ENCODE measurements around the gene TEX9.
"Not testable (repeated sequence)": the region's sequence is repeated elsewhere in the genome, so short reads cannot be mapped to it uniquely, and the experiment has no call there.

The TEX9 gene

GRCh38 chr15:56365075-56365711 lies at the start of gene TEX9:
TEX9 (plus strand) TSS chr15:56365426; CDS start chr15:56365451, 25 bp downstream.
- DNase-seq, result peak; percentile 65

- DNase-seq, result not testable (repeated sequence)
Measured at GRCh38 chr15:56316561-56316960, 48.7 kb upstream of the TEX9 start.

GRCh38 chr15:56320316-56320715 lies 44.9 kb upstream of the TEX9 start:
- DNase-seq, result no peak

GRCh38 chr15:56320861-56321260 lies 44.4 kb upstream of the TEX9 start:
- DNase-seq, result no peak

GRCh38 chr15:56322444-56322843 lies 42.8 kb upstream of the TEX9 start:
- DNase-seq, result no peak

GRCh38 chr15:56323435-56323834 lies 41.8 kb upstream of the TEX9 start:
- no peak for DNase-seq

- no peak for DNase-seq
Measured at GRCh38 chr15:56325186-56325585, 40.0 kb upstream of the TEX9 start.

- no peak for DNase-seq
Measured at GRCh38 chr15:56327721-56328502, 37.3 kb upstream of the TEX9 start.

- no peak for DNase-seq
Measured at GRCh38 chr15:56337084-56337725, 28.0 kb upstream of the TEX9 start.

GRCh38 chr15:56339594-56339993 lies 25.6 kb upstream of the TEX9 start:
- DNase-seq, result no peak

- no peak for DNase-seq
Measured at GRCh38 chr15:56341201-56341600, 24.0 kb upstream of the TEX9 start.

- DNase-seq, result no peak
Measured at GRCh38 chr15:56342653-56343052, 22.6 kb upstream of the TEX9 start.

GRCh38 chr15:56343879-56344278 lies 21.3 kb upstream of the TEX9 start:
- no peak for DNase-seq

- no peak for DNase-seq
Measured at GRCh38 chr15:56344336-56344735, 20.9 kb upstream of the TEX9 start.

GRCh38 chr15:56346414-56346813 lies 18.8 kb upstream of the TEX9 start:
- DNase-seq, result no peak

GRCh38 chr15:56349554-56349953 lies 15.7 kb upstream of the TEX9 start:
- no peak for DNase-seq

GRCh38 chr15:56351353-56351752 lies 13.9 kb upstream of the TEX9 start:
- no peak for DNase-seq

- no peak for DNase-seq
Measured at GRCh38 chr15:56351957-56352506, 13.2 kb upstream of the TEX9 start.

GRCh38 chr15:56353119-56353518 lies 12.1 kb upstream of the TEX9 start:
- DNase-seq, result no peak

- no peak for DNase-seq
Measured at GRCh38 chr15:56353740-56354139, 11.5 kb upstream of the TEX9 start.

- no peak for DNase-seq
Measured at GRCh38 chr15:56356616-56357015, 8.6 kb upstream of the TEX9 start.

GRCh38 chr15:56358604-56359003 lies 6.6 kb upstream of the TEX9 start:
- DNase-seq, result no peak

- no peak for DNase-seq
Measured at GRCh38 chr15:56361987-56362386, 3.2 kb upstream of the TEX9 start.

GRCh38 chr15:56366211-56366610 lies 985 bp downstream of the TEX9 start:
- no peak for DNase-seq

All from activated CD8-positive, alpha-beta memory T cell treated with anti-CD3 and anti-CD28 coated beads, Interleukin-2, amount 50 U/mL, for 4 hours (primary cell).